KMS-11 (cell line): ENCODE results near the gene APOBEC4.

ENCODE experiments used
- H2AFZ ChIP-seq: fragments of 200-600 bp; sonication (generic); 2 replicates; pipeline ENCODE4 v1.6.1; 2016; ENCODE audit warnings: antibody characterized with exemption, mixed run types, low read depth
- H3K27ac ChIP-seq: fragments of 200-600 bp; sonication (generic); 2 replicates; pipeline ENCODE4 v1.6.1; 2016; ENCODE audit warnings: mild to moderate bottlenecking, mixed run types
- H3K27me3 ChIP-seq: fragments of 200-600 bp; sonication (generic); 2 replicates; pipeline ENCODE4 v1.6.1; 2017; ENCODE audit warnings: mild to moderate bottlenecking, low read depth, mixed run types, moderate library complexity; ENCODE audit not compliant: insufficient read depth
- H3K36me3 ChIP-seq: fragments of 200-600 bp; sonication (generic); 2 replicates; pipeline ENCODE4 v1.6.1; 2017; ENCODE audit warnings: mild to moderate bottlenecking, mixed run types; ENCODE audit not compliant: insufficient read depth
- H3K4me1 ChIP-seq: fragments of 200-600 bp; sonication (generic); 2 replicates; pipeline ENCODE4 v1.6.1; 2016; ENCODE audit warnings: mild to moderate bottlenecking, low read depth, mixed run types; ENCODE audit not compliant: poor library complexity, severe bottlenecking
- H3K4me2 ChIP-seq: fragments of 200-600 bp; sonication (generic); 2 replicates; pipeline ENCODE4 v1.7.0; 2016; ENCODE audit warnings: mild to moderate bottlenecking, mixed run types
- H3K4me3 ChIP-seq: fragments of 200-600 bp; sonication (generic); IDR thresholded peaks from 2 replicates; pipeline ENCODE4 v1.6.1; 2017; ENCODE audit warnings: low read depth, low read length, mixed read lengths; ENCODE audit not compliant: insufficient read depth
- H3K79me2 ChIP-seq: fragments of 200-600 bp; sonication (generic); 2 replicates; pipeline ENCODE4 v1.6.1; 2016; ENCODE audit warnings: low read depth, mixed run types; ENCODE audit not compliant: insufficient read depth
- H3K9ac ChIP-seq: fragments of 200-600 bp; sonication (generic); 2 replicates; pipeline ENCODE4 v1.6.1; 2016; ENCODE audit warnings: mild to moderate bottlenecking, mixed run types
- H4K20me1 ChIP-seq: fragments of 200-600 bp; sonication (generic); 2 replicates; pipeline ENCODE4 v1.6.1; 2016; ENCODE audit warnings: mild to moderate bottlenecking, mixed run types; ENCODE audit not compliant: insufficient read depth
- CTCF ChIP-seq: fragments of 200-600 bp; sonication (generic); conservative IDR thresholded peaks from 2 replicates; pipeline ENCODE4 v1.6.1; 2017; ENCODE audit warnings: low read depth, mild to moderate bottlenecking, antibody characterized with exemption, low read length, moderate library complexity, mixed read lengths

APOBEC4 gene

GRCh38 chr1:183651612-183652011 is 1.5 kb downstream of the APOBEC4 start:
- H3K27me3 ChIP-seq, result no peaks in the 10 kb centered on the region
- H3K4me1 ChIP-seq, result peaks cover 54% of the 10 kb centered on the region
- no peaks in the 10 kb centered on the region for H4K20me1 ChIP-seq
- H3K9ac ChIP-seq, result no peak overlapping the region
- no peak for TF ChIP-seq CTCF
- H3K36me3 ChIP-seq, result no peaks in the 10 kb centered on the region
- H3K4me3 ChIP-seq, result no peak overlapping the region
- no peak overlapping the region for H3K27ac ChIP-seq
- H3K79me2 ChIP-seq, result no peaks in the 10 kb centered on the region
- no peak overlapping the region for H2AFZ ChIP-seq
- no peak overlapping the region for H3K4me2 ChIP-seq

- Histone ChIP-seq H3K27ac (no peak overlapping the region), H3K79me2 (no peaks in the 10 kb centered on the region), H3K4me2 (no peak overlapping the region), H3K27me3 (no peaks in the 10 kb centered on the region), H3K4me3 (no peak overlapping the region), H3K9ac (no peak overlapping the region), H2AFZ (no peak overlapping the region), H3K4me1 (peaks cover 18% of the 10 kb centered on the region), H4K20me1 (no peaks in the 10 kb centered on the region), H3K36me3 (no peaks in the 10 kb centered on the region)
- TF ChIP-seq CTCF, result no peak
Observed at GRCh38 chr1:183648042-183648441, 5.1 kb downstream of the APOBEC4 start.

GRCh38 chr1:183646776-183647175 is 6.3 kb downstream of the APOBEC4 start:
- H3K9ac ChIP-seq, result no peak overlapping the region
- no peak overlapping the region for H3K4me2 ChIP-seq
- no peaks in the 10 kb centered on the region for H4K20me1 ChIP-seq
- H3K79me2 ChIP-seq, result no peaks in the 10 kb centered on the region
- H3K4me3 ChIP-seq, result no peak overlapping the region
- H3K36me3 ChIP-seq, result no peaks in the 10 kb centered on the region
- no peak for TF ChIP-seq CTCF
- H3K27ac ChIP-seq, result no peak overlapping the region
- H3K4me1 ChIP-seq, result peaks cover 5% of the 10 kb centered on the region
- no peak overlapping the region for H2AFZ ChIP-seq
- H3K27me3 ChIP-seq, result no peaks in the 10 kb centered on the region

GRCh38 chr1:183645531-183645930 is 7.6 kb downstream of the APOBEC4 start:
- Histone ChIP-seq H3K4me3 (no peak overlapping the region), H3K4me1 (no peaks in the 10 kb centered on the region), H3K27me3 (no peaks in the 10 kb centered on the region), H2AFZ (no peak overlapping the region), H3K27ac (no peak overlapping the region), H3K9ac (no peak overlapping the region), H3K79me2 (no peaks in the 10 kb centered on the region), H3K36me3 (no peaks in the 10 kb centered on the region), H4K20me1 (no peaks in the 10 kb centered on the region), H3K4me2 (no peak overlapping the region)
- no peak for TF ChIP-seq CTCF
